Osteocyte (in vitro differentiated cells): ENCODE measurements around the gene C11orf71. TPM values are rescaled to one million over a fixed set of nuclear protein-coding genes. Genes with fewer than 3 reads are reported as not detected.
A peak's percentile ranks its signal among the peaks of the same experiment; 100 is the strongest.

ENCODE experiments used
- DNase-seq: peaks from one replicate; pipeline ENCODE4 v3.0.0; 2021; ENCODE audit warnings: mixed read lengths; ENCODE audit not compliant: unreplicated experiment; ENCODE audit errors: extremely low spot score
- H3K27ac Mint-ChIP-seq: one replicate; pipeline ENCODE4 v1.8.0; 2021; ENCODE audit warnings: mild to moderate bottlenecking, mixed read lengths; ENCODE audit not compliant: unreplicated experiment
- H3K27me3 Mint-ChIP-seq: one replicate; pipeline ENCODE4 v1.8.0; 2021; ENCODE audit warnings: mixed read lengths; ENCODE audit not compliant: unreplicated experiment
- H3K36me3 Mint-ChIP-seq: one replicate; pipeline ENCODE4 v1.8.0; 2021; ENCODE audit warnings: mixed read lengths; ENCODE audit not compliant: unreplicated experiment
- H3K4me1 Mint-ChIP-seq: one replicate; pipeline ENCODE4 v1.8.0; 2021; ENCODE audit warnings: mixed read lengths; ENCODE audit not compliant: unreplicated experiment
- H3K4me3 Mint-ChIP-seq: one replicate; pipeline ENCODE4 v1.8.0; 2021; ENCODE audit warnings: mild to moderate bottlenecking, moderate library complexity, mixed read lengths; ENCODE audit not compliant: unreplicated experiment
- H3K9me3 Mint-ChIP-seq: one replicate; pipeline ENCODE4 v1.8.0; 2021; ENCODE audit warnings: mixed read lengths; ENCODE audit not compliant: unreplicated experiment
- total RNA-seq: library from RNA; stranded (reverse); gene quantifications from 2 replicates; pipeline ENCODE4 v1.2.1, GENCODE V29; 2021
- TF ChIP-seq, protein P1 (sequence below): fragments of 200-600 bp; sonication (generic); IDR thresholded peaks from 2 replicates; pipeline ENCODE4 v1.5.0; 2021; ENCODE audit warnings: antibody characterized with exemption, mild to moderate bottlenecking, moderate library complexity

C11orf71 gene
- total RNA-seq, 1 donor from 2014 or later, result 6.8 TPM

DNA sequence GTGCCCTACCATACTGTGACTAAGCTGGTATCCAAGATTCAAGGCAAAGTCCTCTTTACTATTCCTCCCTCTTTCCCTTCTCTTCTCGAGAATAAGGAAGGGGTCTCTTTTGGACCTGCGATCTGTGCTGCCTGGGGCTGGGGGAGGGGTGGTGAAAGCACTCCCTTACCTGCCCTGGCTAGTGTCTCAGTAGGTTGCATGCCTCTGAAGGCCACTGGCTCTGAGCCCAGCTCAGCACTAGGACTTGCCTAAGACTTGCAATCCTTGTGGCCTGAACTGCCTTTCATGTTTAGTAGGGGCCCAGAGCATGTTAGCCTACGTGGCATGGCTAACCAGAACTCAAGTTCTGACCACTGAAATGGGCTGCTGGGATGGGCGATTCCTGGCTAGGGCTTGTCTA lies 26.0 kb upstream of the C11orf71 start:
- Mint-ChIP-seq H3K27me3 (no peaks in the 10 kb centered on the region), H3K27ac (no peak overlapping the region), H3K4me1 (no peaks in the 10 kb centered on the region), H3K9me3 (peaks cover 10% of the 10 kb centered on the region), H3K4me3 (no peak overlapping the region), H3K36me3 (peaks cover 10% of the 10 kb centered on the region)
- TF ChIP-seq, protein P1, sequence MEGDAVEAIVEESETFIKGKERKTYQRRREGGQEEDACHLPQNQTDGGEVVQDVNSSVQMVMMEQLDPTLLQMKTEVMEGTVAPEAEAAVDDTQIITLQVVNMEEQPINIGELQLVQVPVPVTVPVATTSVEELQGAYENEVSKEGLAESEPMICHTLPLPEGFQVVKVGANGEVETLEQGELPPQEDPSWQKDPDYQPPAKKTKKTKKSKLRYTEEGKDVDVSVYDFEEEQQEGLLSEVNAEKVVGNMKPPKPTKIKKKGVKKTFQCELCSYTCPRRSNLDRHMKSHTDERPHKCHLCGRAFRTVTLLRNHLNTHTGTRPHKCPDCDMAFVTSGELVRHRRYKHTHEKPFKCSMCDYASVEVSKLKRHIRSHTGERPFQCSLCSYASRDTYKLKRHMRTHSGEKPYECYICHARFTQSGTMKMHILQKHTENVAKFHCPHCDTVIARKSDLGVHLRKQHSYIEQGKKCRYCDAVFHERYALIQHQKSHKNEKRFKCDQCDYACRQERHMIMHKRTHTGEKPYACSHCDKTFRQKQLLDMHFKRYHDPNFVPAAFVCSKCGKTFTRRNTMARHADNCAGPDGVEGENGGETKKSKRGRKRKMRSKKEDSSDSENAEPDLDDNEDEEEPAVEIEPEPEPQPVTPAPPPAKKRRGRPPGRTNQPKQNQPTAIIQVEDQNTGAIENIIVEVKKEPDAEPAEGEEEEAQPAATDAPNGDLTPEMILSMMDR, result no peak
- no peak for DNase-seq

DNA sequence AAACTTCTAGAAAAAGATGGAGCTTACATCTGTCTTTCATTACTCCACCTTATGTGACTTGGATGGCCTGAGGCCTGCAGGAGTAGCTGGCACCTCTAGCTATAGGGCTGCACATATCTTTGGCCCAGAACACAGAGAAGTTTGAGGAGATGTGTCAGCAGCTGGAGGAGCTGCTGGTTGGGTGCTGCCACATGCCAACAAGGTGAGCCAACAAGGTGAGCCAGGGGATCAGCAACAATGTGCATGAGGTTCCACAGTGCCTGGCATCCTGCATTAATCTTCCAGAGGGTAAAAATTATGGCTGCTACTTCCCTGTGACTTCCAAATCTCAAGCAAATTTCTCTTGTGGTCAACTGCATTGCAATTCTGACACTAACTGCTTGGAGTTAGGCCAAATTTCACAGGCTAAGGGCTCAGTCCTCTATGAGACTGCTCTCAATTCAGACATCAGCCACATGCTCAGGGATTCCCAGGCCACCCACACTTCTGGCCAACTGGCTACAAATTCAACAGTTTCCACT lies 16.2 kb upstream of the C11orf71 start:
- TF ChIP-seq, protein P1, result no peak
- no peak for DNase-seq
- Mint-ChIP-seq H3K27me3 (no peaks in the 10 kb centered on the region), H3K36me3 (peaks cover 16% of the 10 kb centered on the region), H3K4me1 (no peaks in the 10 kb centered on the region), H3K27ac (no peak overlapping the region), H3K9me3 (no peaks in the 10 kb centered on the region), H3K4me3 (no peak overlapping the region)

DNA sequence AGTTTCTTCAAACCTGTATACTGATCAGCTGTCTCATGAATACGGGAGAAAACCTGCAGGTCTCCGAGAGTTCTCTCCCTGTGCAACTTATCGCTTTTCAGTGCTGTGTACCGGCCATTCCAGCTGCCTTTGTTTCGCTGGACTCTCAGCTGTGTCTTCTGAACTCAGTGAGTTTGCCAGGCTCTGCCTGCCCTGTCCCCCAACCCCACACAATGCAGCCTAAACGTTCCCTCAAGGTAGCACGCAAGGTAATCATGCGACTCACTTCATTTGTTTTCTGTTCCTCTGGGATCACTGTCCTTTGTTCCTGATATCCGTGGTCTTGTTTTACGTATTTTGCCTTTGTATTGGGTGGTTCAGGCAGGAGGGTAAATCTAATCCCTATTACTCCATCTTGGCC lies 13.6 kb upstream of the C11orf71 start:
- no peak for DNase-seq
- H3K27me3 Mint-ChIP-seq, result no peaks in the 10 kb centered on the region
- H3K4me1 Mint-ChIP-seq, result no peaks in the 10 kb centered on the region
- TF ChIP-seq, protein P1, result no peak
- peaks cover 23% of the 10 kb centered on the region for H3K36me3 Mint-ChIP-seq
- no peaks in the 10 kb centered on the region for H3K9me3 Mint-ChIP-seq
- H3K4me3 Mint-ChIP-seq, result no peak overlapping the region
- H3K27ac Mint-ChIP-seq, result no peak overlapping the region

DNA sequence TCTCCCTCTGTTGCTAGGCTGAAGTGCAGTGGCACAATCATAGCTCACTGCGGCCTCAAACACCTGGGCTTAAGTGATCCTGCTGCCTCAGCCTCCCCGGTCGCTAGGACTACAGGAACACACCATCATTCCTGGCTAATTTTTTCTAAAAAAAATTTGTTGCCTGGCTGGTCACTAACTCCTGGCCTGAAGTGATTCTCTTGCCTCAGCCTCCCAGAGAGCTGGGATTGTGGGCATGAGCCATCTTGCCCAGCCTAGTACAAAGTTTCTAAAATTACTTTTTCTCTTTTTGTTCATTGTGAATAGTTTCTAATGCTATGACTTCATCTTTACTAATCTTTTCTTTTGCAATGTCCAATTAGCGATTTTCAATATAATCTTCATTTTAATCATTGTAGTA lies 12.6 kb upstream of the C11orf71 start:
- H3K4me1 Mint-ChIP-seq, result no peaks in the 10 kb centered on the region
- no peaks in the 10 kb centered on the region for H3K9me3 Mint-ChIP-seq
- TF ChIP-seq, protein P1, result no peak
- H3K4me3 Mint-ChIP-seq, result no peak overlapping the region
- peaks cover 25% of the 10 kb centered on the region for H3K36me3 Mint-ChIP-seq
- no peaks in the 10 kb centered on the region for H3K27me3 Mint-ChIP-seq
- H3K27ac Mint-ChIP-seq, result no peak overlapping the region
- DNase-seq, result no peak

DNA sequence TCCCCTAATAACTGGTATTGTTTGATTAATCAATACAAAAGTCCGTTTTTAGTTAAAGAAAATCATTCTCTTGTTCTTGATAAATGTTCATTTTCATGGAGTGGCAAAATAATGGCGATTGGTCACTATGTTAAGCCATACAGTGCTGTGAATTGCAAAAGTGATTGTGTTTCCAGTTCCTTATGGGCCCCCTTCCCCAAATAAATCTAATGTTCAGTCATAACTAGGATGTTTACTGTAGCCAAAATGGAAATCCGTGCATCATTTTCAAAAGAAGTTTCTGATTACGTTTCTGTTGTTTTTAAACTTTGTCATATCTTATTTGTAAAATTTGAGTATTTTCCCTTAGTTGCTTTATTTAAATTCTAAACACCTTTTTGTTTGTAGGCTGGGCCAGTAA lies 1.0 kb upstream of the C11orf71 start:
- Mint-ChIP-seq H3K9me3 (no peaks in the 10 kb centered on the region), H3K27me3 (no peaks in the 10 kb centered on the region), H3K27ac (peak overlapping the region; percentile 99), H3K4me1 (peaks cover 44% of the 10 kb centered on the region), H3K36me3 (peaks cover 31% of the 10 kb centered on the region), H3K4me3 (peak overlapping the region; percentile 89)
- DNase-seq, result no peak
- TF ChIP-seq, protein P1, result no peak
